ENCODE data around the gene RNF31. TPM values are rescaled to one million over a fixed set of nuclear protein-coding genes. Genes with fewer than 3 reads are reported as not detected.

RNF31 gene
- total RNA-seq, 1 donor from 2014 or later: 60.7 TPM

- DNase-seq (ENCODE audit: low spot score): no peak
Observed at GRCh38 chr14:24159777-24160498, 12.6 kb downstream of the RNF31 start.

GRCh38 chr14:24160499-24160849 lies 13.2 kb downstream of the RNF31 start:
- DNase-seq (ENCODE audit: low spot score): no peak

- peak; percentile 98 for DNase-seq (ENCODE audit: low spot score)
Observed at GRCh38 chr14:24160850-24161804, 13.8 kb downstream of the RNF31 start, which contains the start of gene IRF9. Gene IRF9 (plus strand): TSS chr14:24161265. CDS start chr14:24162145, 880 bp downstream.

- DNase-seq (ENCODE audit: low spot score): no peak
Observed at GRCh38 chr14:24162093-24162492, 14.8 kb downstream of the RNF31 start.

GRCh38 chr14:24164518-24164991 lies 17.3 kb downstream of the RNF31 start:
- no peak for DNase-seq (ENCODE audit: low spot score)

GRCh38 chr14:24165785-24166184 lies 18.5 kb downstream of the RNF31 start:
- DNase-seq (ENCODE audit: low spot score): no peak

- DNase-seq (ENCODE audit: low spot score): no peak
Observed at GRCh38 chr14:24167469-24168114, 20.3 kb downstream of the RNF31 start.

GRCh38 chr14:24171422-24172260 lies 24.3 kb downstream of the RNF31 start, which contains the start of gene REC8:
Gene REC8 (plus strand): TSS chr14:24172080. CDS start chr14:24172553, 473 bp downstream.
- peak; percentile 96 for DNase-seq (ENCODE audit: low spot score)

GRCh38 chr14:24172261-24172860 lies 25.1 kb downstream of the RNF31 start:
- DNase-seq (ENCODE audit: low spot score): no peak

GRCh38 chr14:24172871-24173281 lies 25.6 kb downstream of the RNF31 start:
- DNase-seq (ENCODE audit: low spot score): no peak

- no peak for DNase-seq (ENCODE audit: low spot score)
Observed at GRCh38 chr14:24176599-24176998, 29.3 kb downstream of the RNF31 start.

GRCh38 chr14:24177041-24177825 lies 29.9 kb downstream of the RNF31 start:
- no peak for DNase-seq (ENCODE audit: low spot score)

GRCh38 chr14:24177891-24178290 lies 30.6 kb downstream of the RNF31 start:
- DNase-seq (ENCODE audit: low spot score): no peak

GRCh38 chr14:24178399-24179178 lies 31.3 kb downstream of the RNF31 start:
- DNase-seq (ENCODE audit: low spot score): no peak

GRCh38 chr14:24179294-24179960 lies 32.1 kb downstream of the RNF31 start:
- no peak for DNase-seq (ENCODE audit: low spot score)

GRCh38 chr14:24179961-24180796 lies 32.9 kb downstream of the RNF31 start:
- no peak for DNase-seq (ENCODE audit: low spot score)

- DNase-seq (ENCODE audit: low spot score): no peak
Observed at GRCh38 chr14:24181371-24182077, 34.2 kb downstream of the RNF31 start.

Data from mucosa of gallbladder (tissue), 1 donor.